ENCODE data around the gene NDUFS7. TPM values are rescaled to one million over a fixed set of nuclear protein-coding genes. Genes with fewer than 3 reads are reported as not detected.

NDUFS7 gene
- total RNA-seq, 4 donors from 2014 or later = 77.7 to 106 (median 86.1) TPM

DNA sequence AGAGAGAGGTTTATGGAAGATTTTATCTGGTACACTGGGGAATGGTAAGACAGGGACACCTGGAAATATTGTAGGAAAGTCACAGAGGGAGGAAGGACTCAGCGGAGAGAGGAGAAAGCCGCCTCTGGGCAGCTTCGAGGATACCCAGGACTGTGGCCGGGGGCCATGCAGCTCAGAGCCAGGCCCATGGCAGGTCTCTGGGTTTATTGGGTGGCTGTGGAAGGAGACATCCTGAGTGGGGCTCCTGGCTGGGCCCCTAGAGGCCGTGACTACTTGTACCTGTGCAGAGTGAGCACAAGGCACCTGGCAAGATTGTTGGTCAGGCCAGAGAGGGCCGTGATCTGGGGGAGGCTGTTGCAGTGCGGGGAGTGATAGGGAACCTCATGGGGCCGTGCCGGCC lies 27.1 kb downstream of the NDUFS7 start:
- no peak overlapping the region for H3K4me3 ChIP-seq
- TF ChIP-seq POLR2A (IDR thresholded peaks at IDR 0.05) (no peak), EP300 (IDR thresholded peaks at IDR 0.05) (no peak)

GRCh38 chr19:1411255-1412191 lies 27.8 kb downstream of the NDUFS7 start:
- Histone ChIP-seq H3K27me3 (no peaks in the 10 kb centered on the region), H3K36me3 (peaks cover 0 to 11% of the 10 kb centered on the region in 2 donors), H3K4me3 (peak overlapping the region in 1 of 2 donors; percentile 4), H3K4me1 (peaks cover 3 to 87% (median 61%) of the 10 kb centered on the region in 3 donors), H3K27ac (peak overlapping the region in 3 of 4 donors; percentile 56 to 98 (median 78)), H3K9me3 (no peaks in the 10 kb centered on the region)
- ATAC-seq = no peak
- TF ChIP-seq EP300 (IDR thresholded peaks at IDR 0.05) = no peak
- no peak for TF ChIP-seq POLR2AphosphoS5 (IDR thresholded peaks at IDR 0.05)
- TF ChIP-seq, protein P1, sequence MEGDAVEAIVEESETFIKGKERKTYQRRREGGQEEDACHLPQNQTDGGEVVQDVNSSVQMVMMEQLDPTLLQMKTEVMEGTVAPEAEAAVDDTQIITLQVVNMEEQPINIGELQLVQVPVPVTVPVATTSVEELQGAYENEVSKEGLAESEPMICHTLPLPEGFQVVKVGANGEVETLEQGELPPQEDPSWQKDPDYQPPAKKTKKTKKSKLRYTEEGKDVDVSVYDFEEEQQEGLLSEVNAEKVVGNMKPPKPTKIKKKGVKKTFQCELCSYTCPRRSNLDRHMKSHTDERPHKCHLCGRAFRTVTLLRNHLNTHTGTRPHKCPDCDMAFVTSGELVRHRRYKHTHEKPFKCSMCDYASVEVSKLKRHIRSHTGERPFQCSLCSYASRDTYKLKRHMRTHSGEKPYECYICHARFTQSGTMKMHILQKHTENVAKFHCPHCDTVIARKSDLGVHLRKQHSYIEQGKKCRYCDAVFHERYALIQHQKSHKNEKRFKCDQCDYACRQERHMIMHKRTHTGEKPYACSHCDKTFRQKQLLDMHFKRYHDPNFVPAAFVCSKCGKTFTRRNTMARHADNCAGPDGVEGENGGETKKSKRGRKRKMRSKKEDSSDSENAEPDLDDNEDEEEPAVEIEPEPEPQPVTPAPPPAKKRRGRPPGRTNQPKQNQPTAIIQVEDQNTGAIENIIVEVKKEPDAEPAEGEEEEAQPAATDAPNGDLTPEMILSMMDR (IDR thresholded peaks at IDR 0.05) = no peak
- no peak for TF ChIP-seq POLR2A (IDR thresholded peaks at IDR 0.05)
- 60 to 100% methylated on average over 1 of the region's 29 CpGs for WGBS, 2 donors (ENCODE audit: low coverage in 1 of 2)

More for the DNA sequence above, 27.1 kb downstream of the NDUFS7 start:
- Histone ChIP-seq H3K4me1 (peaks cover 3 to 84% (median 54%) of the 10 kb centered on the region in 3 donors), H3K36me3 (peaks cover 0 to 11% of the 10 kb centered on the region in 2 donors), H3K27me3 (no peaks in the 10 kb centered on the region), H3K27ac (peak overlapping the region in 3 of 4 donors; percentile 56 to 98 (median 78)), H3K9me3 (no peaks in the 10 kb centered on the region)
- no peak for ATAC-seq
- WGBS, 2 donors (ENCODE audit: low coverage in 1 of 2) = 74 to 83% methylated on average over 1 to 5 of the region's 9 CpGs

GRCh38 chr19:1412323-1412923 lies 28.7 kb downstream of the NDUFS7 start:
- peak overlapping the region in 3 of 4 donors; percentile 26 to 98 (median 78) for H3K27ac ChIP-seq
- no peak for ATAC-seq
- TF ChIP-seq POLR2AphosphoS5 (IDR thresholded peaks at IDR 0.05) (no peak), POLR2A (IDR thresholded peaks at IDR 0.05) (no peak), EP300 (IDR thresholded peaks at IDR 0.05) (no peak)
- TF ChIP-seq, protein P1 (IDR thresholded peaks at IDR 0.05) = no peak
- WGBS, 2 donors (ENCODE audit: low coverage in 1 of 2) = 85% methylated on average over 5 of the region's 21 CpGs; no CpG with 5 or more reads in 1 of the 2 donors
- H3K27me3 ChIP-seq = no peaks in the 10 kb centered on the region
- H3K4me1 ChIP-seq = peaks cover 3 to 91% (median 70%) of the 10 kb centered on the region in 3 donors
- no peaks in the 10 kb centered on the region for H3K9me3 ChIP-seq
- no peak overlapping the region for H3K4me3 ChIP-seq
- H3K36me3 ChIP-seq = peaks cover 0 to 11% of the 10 kb centered on the region in 2 donors

GRCh38 chr19:1412995-1413800 lies 29.5 kb downstream of the NDUFS7 start:
- no peaks in the 10 kb centered on the region for H3K9me3 ChIP-seq
- H3K27me3 ChIP-seq = no peaks in the 10 kb centered on the region
- H3K27ac ChIP-seq = peak overlapping the region in 1 of 4 donors; percentile 78
- TF ChIP-seq POLR2AphosphoS5 (IDR thresholded peaks at IDR 0.05) (no peak), POLR2A (IDR thresholded peaks at IDR 0.05) (no peak), EP300 (IDR thresholded peaks at IDR 0.05) (no peak)
- TF ChIP-seq, protein P1 (IDR thresholded peaks at IDR 0.05) = no peak
- H3K36me3 ChIP-seq = peaks cover 0 to 11% of the 10 kb centered on the region in 2 donors
- WGBS, 2 donors (ENCODE audit: low coverage in 1 of 2) = 71 to 76% methylated on average over 2 to 25 of the region's 36 CpGs
- ATAC-seq = no peak
- H3K4me3 ChIP-seq = no peak overlapping the region
- peaks cover 3 to 99% (median 76%) of the 10 kb centered on the region in 3 donors for H3K4me1 ChIP-seq
